Stimulated activated CD4-positive, alpha-beta T cell treated with anti-CD3 and anti-CD28 coated beads, Interleukin-4, amount 100 ng/mL, for 1 hour (primary cell): ENCODE results near the gene CAMKV.
A peak's percentile ranks its signal among the peaks of the same experiment; 100 is the strongest.
"Not testable (repeated sequence)": the region's sequence is repeated elsewhere in the genome, so short reads cannot be mapped to it uniquely, and the experiment has no call there.

Experiments used
- DNase-seq: peaks from one replicate; pipeline ENCODE4 v3.0.0-alpha.2; 2020

Gene CAMKV

GRCh38 chr3:49845694-49846093 is 24.0 kb downstream of the CAMKV start:
- DNase-seq, result no peak

DNA sequence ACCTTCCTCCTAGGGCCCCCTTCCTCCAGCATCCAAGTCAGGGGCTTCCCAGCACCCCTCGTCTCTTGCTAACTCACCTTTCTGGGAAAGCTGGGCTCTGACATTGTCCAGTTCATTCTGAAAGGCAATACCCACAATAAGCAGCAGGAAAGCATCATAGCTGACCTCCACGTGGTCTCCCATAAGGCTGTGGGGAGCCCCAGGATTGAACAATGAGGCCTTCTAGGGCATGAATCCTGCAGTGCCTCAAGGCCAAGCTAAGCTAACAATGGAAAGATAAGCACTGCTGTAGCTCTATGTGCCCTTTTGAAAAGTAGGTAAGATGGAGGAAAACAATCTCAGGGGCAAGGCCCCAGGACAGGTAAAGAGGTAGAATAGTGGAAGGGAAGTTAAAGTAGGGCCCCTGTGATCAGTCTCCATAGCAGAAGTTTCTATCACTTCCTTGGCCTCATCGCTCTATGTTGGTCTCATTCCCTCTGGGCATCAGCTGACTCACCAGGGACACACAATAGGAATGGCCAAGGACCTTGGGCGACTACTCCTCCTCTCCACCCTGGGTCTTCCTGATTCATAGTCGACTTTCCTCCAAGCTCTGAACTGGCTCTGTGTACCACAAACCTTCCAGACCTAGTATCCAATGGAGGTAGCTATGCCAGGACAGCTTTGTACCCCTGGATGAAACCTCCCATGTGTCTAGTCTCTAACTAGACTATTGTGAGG is 25.1 kb downstream of the CAMKV start:
- DNase-seq, result no peak

GRCh38 chr3:49842843-49843517 is 26.7 kb downstream of the CAMKV start:
- no peak for DNase-seq

GRCh38 chr3:49841806-49842205 is 27.9 kb downstream of the CAMKV start:
- no peak for DNase-seq

- DNase-seq, result no peak
Observed at GRCh38 chr3:49841126-49841696, 28.5 kb downstream of the CAMKV start.

- no peak for DNase-seq
Observed at GRCh38 chr3:49840388-49840787, 29.3 kb downstream of the CAMKV start.

- peak; percentile 80 for DNase-seq
Observed at GRCh38 chr3:49839193-49839809, 30.4 kb downstream of the CAMKV start.

DNA sequence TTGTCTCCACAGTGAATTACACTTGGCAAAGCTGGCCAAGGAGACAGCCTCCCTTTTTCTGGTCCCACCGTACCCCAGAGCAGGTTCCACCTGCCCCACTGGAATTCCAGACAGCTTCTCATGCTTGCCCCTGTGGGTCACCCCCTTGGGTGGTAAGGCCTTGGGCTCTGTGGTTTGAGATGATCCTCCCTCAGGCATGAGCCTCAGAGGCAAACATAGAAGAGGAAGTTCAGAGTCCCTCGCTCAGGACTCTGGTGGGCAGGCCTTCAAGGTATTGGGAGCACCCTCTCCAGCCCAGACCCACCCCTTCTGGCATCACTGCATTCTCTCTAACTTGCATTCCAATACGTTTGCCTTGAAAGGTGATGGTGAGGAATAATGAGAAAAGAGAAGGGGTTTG is 38.4 kb downstream of the CAMKV start:
- no peak for DNase-seq

DNA sequence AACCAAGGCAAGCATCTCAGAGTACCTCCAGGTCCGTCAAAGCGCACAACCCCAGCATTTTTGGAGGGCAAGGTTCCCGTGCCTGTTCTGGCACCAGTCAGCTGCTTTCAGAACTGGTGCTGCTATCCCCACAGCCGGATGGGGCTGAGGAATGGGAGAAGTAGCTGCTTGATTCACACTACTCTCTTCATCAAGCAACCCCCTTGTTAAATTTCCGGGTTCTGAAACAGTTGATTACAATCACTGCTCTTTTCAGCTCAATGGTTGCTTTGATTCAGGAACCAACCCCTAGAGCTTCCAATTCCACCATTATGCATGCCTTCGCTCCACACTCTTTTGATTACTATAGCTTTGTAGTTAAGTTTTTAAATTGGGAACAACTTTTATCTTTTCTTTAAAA is 43.7 kb downstream of the CAMKV start:
- DNase-seq, result no peak

GRCh38 chr3:49823131-49823530 is 46.6 kb downstream of the CAMKV start:
- DNase-seq, result not testable (repeated sequence)

DNA sequence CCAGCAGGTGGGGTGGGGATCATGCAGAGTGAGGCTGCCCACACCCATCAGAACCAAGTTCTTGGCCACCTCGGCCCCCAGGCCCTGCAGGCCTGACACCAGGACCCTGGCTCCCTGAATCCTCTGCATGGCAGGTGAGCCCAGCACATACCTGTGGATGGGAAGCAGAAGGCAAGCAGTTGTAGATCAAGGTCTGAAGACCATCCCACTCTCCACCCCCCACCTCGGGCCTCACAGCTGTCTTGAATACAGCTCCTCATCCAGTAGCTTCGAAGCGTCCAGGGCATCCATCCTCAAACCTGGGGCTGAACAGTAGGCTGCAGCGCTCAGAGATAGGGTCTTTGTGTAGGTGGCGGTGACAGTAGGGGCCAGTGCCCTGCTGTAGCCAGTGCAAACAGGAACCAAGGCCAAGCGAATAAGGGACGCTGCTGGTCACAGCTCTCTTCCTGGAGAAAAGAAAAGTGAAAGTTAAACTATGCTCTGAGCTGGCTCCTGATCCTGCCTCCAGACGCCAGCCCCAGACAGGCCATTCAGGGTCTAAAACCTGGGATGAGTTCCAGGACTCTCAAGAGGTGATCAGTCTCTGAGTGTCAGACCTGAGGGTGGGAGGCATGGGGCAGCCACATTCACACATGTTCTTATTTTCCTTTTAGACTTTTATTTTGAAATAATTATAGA is 56.1 kb downstream of the CAMKV start, which contains the start of gene UBA7:
Gene UBA7, minus strand, starts transcription at position 457 of the 678 bp plus-strand sequence. Its CDS starts 166 bp downstream, at position 291.
- DNase-seq, result peak; percentile 29

GRCh38 chr3:49812916-49813496 is 56.7 kb downstream of the CAMKV start:
- no peak for DNase-seq
